Naive thymus-derived CD4-positive, alpha-beta T cell (primary cell): ENCODE data around the gene IZUMO1R. TPM values are rescaled to one million over a fixed set of nuclear protein-coding genes. Genes with fewer than 3 reads are reported as not detected.

Source experiments
- ATAC-seq: fragments of 150-1000 bp; cut with Tn5 transposase; 2 replicates; pipeline ENCODE4 v1.10.0; 2021; ENCODE audit warnings: mild to moderate bottlenecking, moderate library complexity
- CTCF ChIA-PET: fragments of 350-600 bp; sonication (Branson Sonifier 250); formaldehyde crosslinking; loops from one replicate; lab custom pipeline; 2021; ENCODE audit warnings: antibody characterized with exemption; lab: Charles Lee
- POLR2A ChIA-PET: fragments of 350-600 bp; sonication (Branson Sonifier 250); formaldehyde crosslinking; loops from one replicate; lab custom pipeline; 2021; ENCODE audit warnings: antibody characterized with exemption, inconsistent platforms; lab: Charles Lee
- DNase-seq, 9 donors: peaks; one replicate each; pipeline versions ENCODE4 v3.0.0 to v3.0.0-alpha.2; 2020 to 2022; ENCODE audit warnings: mixed read lengths in 1 of 9
- H3K27ac ChIP-seq: one replicate; pipeline ENCODE4 v1.7.0; 2013; ENCODE audit warnings: mild to moderate bottlenecking, low read depth, low read length, moderate library complexity
- H3K27me3 ChIP-seq, 2 donors: one replicate each; pipeline ENCODE4 v1.7.0; 2013; ENCODE audit warnings: low read length in 2 of 2, mild to moderate bottlenecking in 2 of 2, moderate library complexity in 2 of 2; ENCODE audit not compliant: control insufficient read depth in 2 of 2, insufficient read depth in 2 of 2
- H3K36me3 ChIP-seq, 3 experiments: 1 replicate in 2 of 3; 2 replicates in 1 of 3; pipeline ENCODE4 v1.7.0; 2013; ENCODE audit warnings: low read length in 3 of 3, mild to moderate bottlenecking in 3 of 3, moderate library complexity in 1 of 3; ENCODE audit not compliant: insufficient read depth in 3 of 3, control insufficient read depth in 2 of 3
- H3K4me1 ChIP-seq, 2 donors: one replicate each; pipeline ENCODE4 v1.7.0; 2013; ENCODE audit warnings: low read length in 2 of 2, mild to moderate bottlenecking in 2 of 2, moderate library complexity in 1 of 2; ENCODE audit not compliant: control insufficient read depth in 2 of 2, insufficient read depth in 2 of 2
- H3K4me3 ChIP-seq: 2 replicates; pipeline ENCODE4 v1.7.0; 2013; ENCODE audit warnings: mild to moderate bottlenecking, low read length
- H3K9me3 ChIP-seq, 3 experiments: 1 replicate in 2 of 3; 2 replicates in 1 of 3; pipeline ENCODE4 v1.7.0; 2013; ENCODE audit warnings: low read length in 3 of 3; ENCODE audit not compliant: control insufficient read depth in 2 of 3
- H3K27ac Mint-ChIP-seq, 9 donors: one replicate each; pipeline ENCODE4 v1.8.0; 2020 to 2022; ENCODE audit warnings: mixed read lengths in 9 of 9, mild to moderate bottlenecking in 8 of 9, moderate library complexity in 5 of 9, inconsistent platforms in 2 of 9
- H3K27me3 Mint-ChIP-seq, 5 donors: one replicate each; pipeline ENCODE4 v1.8.0; 2021 to 2022; ENCODE audit warnings: mixed read lengths in 5 of 5, mild to moderate bottlenecking in 1 of 5
- H3K36me3 Mint-ChIP-seq, 5 donors: one replicate each; pipeline ENCODE4 v1.8.0; 2020 to 2022; ENCODE audit warnings: mixed read lengths in 5 of 5, mild to moderate bottlenecking in 3 of 5, inconsistent platforms in 1 of 5
- H3K4me1 Mint-ChIP-seq, 7 donors: one replicate each; pipeline ENCODE4 v1.8.0; 2020 to 2022; ENCODE audit warnings: mixed read lengths in 7 of 7, mild to moderate bottlenecking in 3 of 7, inconsistent platforms in 1 of 7
- H3K4me3 Mint-ChIP-seq, 10 donors: one replicate each; pipeline ENCODE4 v1.8.0; 2020 to 2022; ENCODE audit warnings: mild to moderate bottlenecking in 10 of 10, mixed read lengths in 10 of 10, moderate library complexity in 6 of 10, inconsistent platforms in 2 of 10
- H3K9me3 Mint-ChIP-seq, 11 donors: one replicate each; pipeline ENCODE4 v1.8.0; 2020 to 2022; ENCODE audit warnings: mixed read lengths in 11 of 11, mild to moderate bottlenecking in 4 of 11, inconsistent platforms in 1 of 11, moderate library complexity in 1 of 11
- intact Hi-C, 2 donors: fragments of 100-400 bp; cut with micrococcal nuclease; formaldehyde crosslinking; loops; one replicate each; pipeline ENCODE4 v1.15.1; 2023
- polyA plus RNA-seq, 2 donors: library from polyadenylated mRNA; unstranded; fragments of 300-500 nt; fragmentation: Illumina TruSeq; gene quantifications; one replicate each; pipeline ENCODE4 v1.2.3, GENCODE V29; 2021
- total RNA-seq, 6 experiments: library from RNA in 5 of 6; stranded (reverse) in 5 of 6; gene quantifications; 1 replicate in 5 of 6; 2 replicates in 1 of 6; pipeline ENCODE4 v1.2.3 and lab custom pipeline; 2021 to 2026

IZUMO1R gene
- total and polyA plus RNA-seq, 7 experiments from 2014 or later = not detected

DNA sequence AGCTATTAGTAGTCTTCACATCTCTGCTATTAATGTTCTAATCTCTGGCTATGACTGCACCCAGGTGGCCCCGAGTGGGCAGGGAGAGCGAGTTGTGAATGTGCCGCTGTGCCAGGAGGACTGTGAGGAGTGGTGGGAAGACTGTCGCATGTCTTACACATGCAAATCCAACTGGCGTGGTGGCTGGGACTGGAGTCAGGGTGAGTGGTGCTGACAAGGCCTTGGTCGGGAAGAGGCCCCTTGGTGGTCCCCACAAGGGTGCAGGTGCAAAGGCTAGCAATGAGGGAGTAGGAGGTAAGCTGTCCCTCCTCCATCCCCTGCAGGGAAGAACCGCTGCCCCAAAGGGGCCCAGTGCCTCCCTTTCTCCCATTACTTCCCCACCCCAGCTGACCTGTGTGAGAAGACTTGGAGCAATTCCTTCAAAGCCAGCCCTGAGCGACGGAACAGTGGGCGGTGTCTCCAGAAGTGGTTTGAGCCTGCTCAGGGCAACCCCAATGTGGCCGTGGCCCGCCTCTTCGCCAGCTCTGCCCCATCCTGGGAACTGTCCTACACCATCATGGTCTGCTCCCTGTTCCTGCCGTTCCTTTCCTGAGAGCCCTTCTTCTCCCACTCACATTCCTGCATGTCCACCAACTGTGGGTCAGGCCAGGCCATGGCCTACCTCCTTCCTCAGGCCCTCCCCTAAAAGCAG is 2.9 kb downstream of the IZUMO1R start:
- Histone ChIP-seq H3K27me3 (no peaks in the 10 kb centered on the region), H3K36me3 (no peaks in the 10 kb centered on the region), H3K9me3 (no peaks in the 10 kb centered on the region), H3K4me3 (no peak overlapping the region), H3K27ac (no peak overlapping the region), H3K4me1 (no peaks in the 10 kb centered on the region)
- ChIA-PET POLR2A (no interaction called here), CTCF (no interaction called here)
- peaks cover 9 to 24% (median 13%) of the 10 kb centered on the region in 5 donors for H3K27me3 Mint-ChIP-seq
- H3K4me3 Mint-ChIP-seq = no peak overlapping the region
- peaks cover 0 to 3% (median 0%) of the 10 kb centered on the region in 11 donors for H3K9me3 Mint-ChIP-seq
- intact Hi-C loops = no loop called here
- no peaks in the 10 kb centered on the region for H3K36me3 Mint-ChIP-seq
- H3K27ac Mint-ChIP-seq = peak overlapping the region in 1 of 9 donors; percentile 31
- no peaks in the 10 kb centered on the region for H3K4me1 Mint-ChIP-seq
- no peak for ATAC-seq
- DNase-seq = no peak

DNA sequence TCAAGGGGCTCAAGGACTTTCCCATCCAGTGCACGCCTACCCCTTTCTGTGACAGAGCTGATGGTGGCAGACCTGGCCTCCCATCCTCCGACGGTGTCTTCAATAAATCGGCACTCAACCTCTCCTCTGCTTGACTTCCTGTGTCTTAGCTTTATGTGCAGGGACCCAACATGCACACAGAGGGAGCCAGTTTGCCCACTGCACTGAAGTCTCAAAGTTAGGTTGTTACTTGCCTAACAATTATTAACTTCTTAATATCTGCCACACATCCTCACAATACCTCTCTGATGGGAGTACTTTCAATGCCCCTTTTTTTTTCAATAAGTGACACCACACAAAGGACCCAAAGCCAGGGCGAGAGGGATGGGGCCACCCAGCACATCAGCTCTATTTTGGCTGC is 3.6 kb downstream of the IZUMO1R start:
- Histone ChIP-seq H3K36me3 (no peaks in the 10 kb centered on the region), H3K4me3 (no peak overlapping the region), H3K27me3 (no peaks in the 10 kb centered on the region), H3K27ac (no peak overlapping the region), H3K4me1 (no peaks in the 10 kb centered on the region), H3K9me3 (no peaks in the 10 kb centered on the region)
- no peak overlapping the region for H3K4me3 Mint-ChIP-seq
- POLR2A ChIA-PET = no interaction called here
- H3K27me3 Mint-ChIP-seq = peaks cover 4 to 24% (median 18%) of the 10 kb centered on the region in 5 donors
- no peak overlapping the region for H3K27ac Mint-ChIP-seq
- DNase-seq = no peak
- CTCF ChIA-PET = no interaction called here
- H3K4me1 Mint-ChIP-seq = no peaks in the 10 kb centered on the region
- H3K9me3 Mint-ChIP-seq = peaks cover 0 to 3% (median 0%) of the 10 kb centered on the region in 11 donors
- intact Hi-C loops = no loop called here
- H3K36me3 Mint-ChIP-seq = no peaks in the 10 kb centered on the region
- no peak for ATAC-seq

DNA sequence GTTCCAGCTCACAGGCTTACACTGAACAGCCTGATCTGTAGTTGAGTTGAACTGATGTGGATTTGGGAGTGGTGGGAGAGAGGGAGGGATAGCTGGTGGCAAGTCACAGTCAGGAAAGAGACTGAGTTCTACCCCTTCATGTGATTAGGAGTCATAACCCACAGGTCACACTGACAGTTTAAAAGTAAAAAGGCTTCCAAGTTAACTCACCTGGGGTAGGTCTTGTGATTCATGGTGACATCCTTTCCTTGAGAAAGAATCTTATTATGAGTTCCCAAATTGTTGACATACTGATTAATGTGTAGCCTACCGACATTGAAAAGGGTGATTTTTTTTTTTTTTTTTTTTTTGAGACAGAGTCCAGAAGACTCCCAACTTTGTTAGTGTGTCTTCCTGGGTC is 5.4 kb downstream of the IZUMO1R start:
- no peaks in the 10 kb centered on the region for H3K4me1 Mint-ChIP-seq
- CTCF ChIA-PET = no interaction called here
- DNase-seq = no peak
- no peaks in the 10 kb centered on the region for H3K27me3 ChIP-seq
- no peak overlapping the region for H3K4me3 Mint-ChIP-seq
- no peaks in the 10 kb centered on the region for H3K36me3 Mint-ChIP-seq
- H3K4me1 ChIP-seq = no peaks in the 10 kb centered on the region
- peaks cover 0 to 5% (median 0%) of the 10 kb centered on the region in 11 donors for H3K9me3 Mint-ChIP-seq
- no peak overlapping the region for H3K4me3 ChIP-seq
- POLR2A ChIA-PET = no interaction called here
- H3K27ac Mint-ChIP-seq = no peak overlapping the region
- no peaks in the 10 kb centered on the region for H3K36me3 ChIP-seq
- no peak for ATAC-seq
- no peaks in the 10 kb centered on the region for H3K9me3 ChIP-seq
- H3K27ac ChIP-seq = no peak overlapping the region
- intact Hi-C loops = no loop called here
- H3K27me3 Mint-ChIP-seq = peaks cover 0 to 35% (median 15%) of the 10 kb centered on the region in 5 donors

DNA sequence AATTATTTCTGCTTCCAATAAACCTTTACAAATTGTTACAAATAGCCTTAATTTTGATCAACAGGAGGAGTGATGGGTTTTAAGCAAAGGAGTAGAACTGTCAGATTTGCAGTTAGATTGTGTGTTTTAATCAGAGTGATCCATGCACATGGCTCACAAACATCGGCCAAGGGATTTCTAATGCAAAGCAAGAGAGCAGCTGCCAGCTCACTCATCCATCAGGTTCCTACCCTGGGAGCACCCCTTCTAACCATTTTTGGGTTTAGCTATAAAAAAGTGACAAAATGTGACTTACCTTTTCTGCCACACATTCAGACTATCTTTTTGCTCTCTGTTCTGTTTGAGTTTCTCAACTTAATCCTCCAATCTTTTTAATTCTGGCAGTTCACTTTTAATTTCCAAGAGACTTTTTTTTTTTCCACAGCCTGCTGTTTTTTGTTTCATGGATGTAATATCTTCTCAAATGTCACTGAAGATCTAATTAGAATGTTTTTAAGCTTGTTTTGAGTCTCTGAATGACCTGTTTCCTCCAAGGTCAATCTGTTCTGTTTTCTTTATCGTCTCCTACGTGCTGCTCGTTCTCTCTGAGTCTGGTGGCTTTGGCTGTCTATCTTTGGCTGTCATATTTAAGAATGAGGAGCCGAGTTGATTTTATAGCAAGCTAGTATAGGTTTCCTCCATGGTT is 6.0 kb downstream of the IZUMO1R start:
- no peaks in the 10 kb centered on the region for H3K36me3 Mint-ChIP-seq
- POLR2A ChIA-PET = no interaction called here
- H3K4me1 Mint-ChIP-seq = no peaks in the 10 kb centered on the region
- Histone ChIP-seq H3K9me3 (no peaks in the 10 kb centered on the region), H3K4me1 (no peaks in the 10 kb centered on the region), H3K36me3 (no peaks in the 10 kb centered on the region), H3K27ac (no peak overlapping the region), H3K27me3 (no peaks in the 10 kb centered on the region), H3K4me3 (no peak overlapping the region)
- peaks cover 0 to 5% (median 0%) of the 10 kb centered on the region in 11 donors for H3K9me3 Mint-ChIP-seq
- H3K27me3 Mint-ChIP-seq = peaks cover 0 to 39% (median 20%) of the 10 kb centered on the region in 5 donors
- H3K27ac Mint-ChIP-seq = no peak overlapping the region
- intact Hi-C loops = no loop called here
- no peak overlapping the region for H3K4me3 Mint-ChIP-seq
- ATAC-seq (no peak), DNase-seq (no peak)
- CTCF ChIA-PET = interaction anchor here (0.6 kb wide), 1 partner anchor 1072 kb away, joined by 3 read pairs; no protein-coding TSS in a partner anchor

DNA sequence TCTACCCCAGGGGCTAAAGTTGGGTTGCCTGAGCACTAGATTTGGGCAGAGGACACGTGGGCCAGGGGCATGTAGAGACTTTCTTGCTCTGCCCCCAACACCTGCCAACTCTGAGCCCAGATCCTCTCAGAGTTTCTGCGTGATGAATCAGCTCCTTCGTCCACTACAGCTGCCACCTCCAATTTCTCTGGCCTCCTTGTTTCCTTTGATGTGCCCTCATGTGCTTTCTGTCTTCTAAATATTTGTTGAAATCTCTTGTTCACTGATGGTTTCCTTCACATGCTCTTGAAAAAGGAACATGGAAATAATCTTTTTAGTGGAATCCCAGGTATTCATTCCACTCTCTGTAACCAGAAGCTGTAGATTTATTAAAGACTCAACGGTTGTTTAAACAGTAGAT is 8.0 kb downstream of the IZUMO1R start:
- H3K4me3 Mint-ChIP-seq = no peak overlapping the region
- H3K27ac ChIP-seq = no peak overlapping the region
- intact Hi-C loops = no loop called here
- H3K4me1 Mint-ChIP-seq = no peaks in the 10 kb centered on the region
- H3K27ac Mint-ChIP-seq = no peak overlapping the region
- H3K36me3 ChIP-seq = no peaks in the 10 kb centered on the region
- H3K27me3 ChIP-seq = no peaks in the 10 kb centered on the region
- H3K4me1 ChIP-seq = no peaks in the 10 kb centered on the region
- H3K36me3 Mint-ChIP-seq = no peaks in the 10 kb centered on the region
- DNase-seq = no peak
- peaks cover 0 to 35% (median 34%) of the 10 kb centered on the region in 5 donors for H3K27me3 Mint-ChIP-seq
- no peak for ATAC-seq
- POLR2A ChIA-PET = no interaction called here
- no peaks in the 10 kb centered on the region for H3K9me3 ChIP-seq
- no peak overlapping the region for H3K4me3 ChIP-seq
- peaks cover 0 to 6% (median 0%) of the 10 kb centered on the region in 11 donors for H3K9me3 Mint-ChIP-seq
- CTCF ChIA-PET = no interaction called here

DNA sequence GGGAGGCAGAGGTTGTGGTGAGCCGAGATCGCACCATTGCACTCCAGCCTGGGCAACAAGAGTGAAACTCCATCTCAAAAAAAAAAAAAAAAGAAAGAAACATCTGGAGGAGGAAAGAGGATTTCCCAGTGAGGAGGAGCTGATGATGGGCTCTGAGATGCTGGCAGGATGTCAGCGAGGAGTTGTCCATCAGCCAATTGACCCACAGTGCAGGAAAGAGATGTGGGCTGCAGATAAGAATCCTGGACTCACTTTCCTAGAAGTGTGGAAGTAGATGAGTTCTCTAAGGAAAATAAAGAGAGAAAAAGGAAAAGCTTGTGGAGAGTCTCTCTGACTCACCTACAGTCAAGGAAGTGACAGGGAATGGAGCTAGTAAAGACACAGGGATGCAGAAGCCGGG is 9.7 kb downstream of the IZUMO1R start:
- H3K27me3 Mint-ChIP-seq = peaks cover 0 to 26% (median 24%) of the 10 kb centered on the region in 5 donors

More for the DNA sequence above, 9.7 kb downstream of the IZUMO1R start:
- Mint-ChIP-seq H3K9me3 (peaks cover 0 to 6% (median 0%) of the 10 kb centered on the region in 11 donors), H3K36me3 (no peaks in the 10 kb centered on the region), H3K27ac (peak overlapping the region in 1 of 9 donors; percentile 57), H3K4me3 (no peak overlapping the region), H3K4me1 (no peaks in the 10 kb centered on the region)
- Histone ChIP-seq H3K4me3 (no peak overlapping the region), H3K27ac (no peak overlapping the region), H3K4me1 (no peaks in the 10 kb centered on the region), H3K36me3 (no peaks in the 10 kb centered on the region), H3K9me3 (no peaks in the 10 kb centered on the region), H3K27me3 (no peaks in the 10 kb centered on the region)
- ChIA-PET CTCF (interaction anchor here (1.5 kb wide), 1 partner anchor 10 kb away, joined by 4 read pairs; no protein-coding TSS in a partner anchor), POLR2A (no interaction called here)
- ATAC-seq = no peak
- intact Hi-C loops = no loop called here
- no peak for DNase-seq
